HepG2 (cell line): ENCODE measurements around the gene TKFC. TPM values are rescaled to one million over a fixed set of nuclear protein-coding genes. Genes with fewer than 3 reads are reported as not detected.

Experiments used
- AKNA ChIP-seq: sonication (generic); formaldehyde crosslinking; IDR thresholded peaks from 2 replicates; pipeline ENCODE4 v1.4.0; 2020; ENCODE audit warnings: missing genetic modification reagents, borderline replicate concordance
- ARNTL ChIP-seq: sonication (generic); formaldehyde crosslinking; IDR thresholded peaks from 2 replicates; pipeline ENCODE4 v1.4.0; 2020; ENCODE audit warnings: mild to moderate bottlenecking, missing genetic modification reagents
- CBX2 ChIP-seq, 2 experiments: fragments of 200-600 bp in 1 of 2; sonication (generic); formaldehyde crosslinking in 1 of 2; IDR thresholded peaks; 2 replicates each; pipeline versions ENCODE4 v1.7.0 to v1.8.1; 2018 to 2022; ENCODE audit warnings: low read depth in 2 of 2, low read length in 1 of 2, mild to moderate bottlenecking in 1 of 2, missing genetic modification reagents in 1 of 2
- CREM ChIP-seq, 2 experiments: sonication (generic) in 1 of 2; formaldehyde crosslinking in 1 of 2; IDR thresholded peaks; 2 replicates each; pipeline versions ENCODE4 v1.4.0 to v1.6.1; 2016 to 2020; ENCODE audit warnings: antibody characterized with exemption in 1 of 2, mild to moderate bottlenecking in 1 of 2, missing genetic modification reagents in 1 of 2
- GABPA ChIP-seq, 2 experiments: IDR thresholded peaks; 2 replicates each; pipeline ENCODE4 v1.6.1; 2011 to 2016; ENCODE audit warnings: low read depth in 2 of 2, low read length in 1 of 2, missing biosample characterization in 1 of 2, missing genetic modification characterization in 1 of 2
- MTF1 ChIP-seq: sonication (generic); formaldehyde crosslinking; IDR thresholded peaks from 2 replicates; pipeline ENCODE4 v1.5.0; 2020; ENCODE audit warnings: missing genetic modification reagents
- NKX3-1 ChIP-seq: sonication (generic); formaldehyde crosslinking; IDR thresholded peaks from 2 replicates; pipeline ENCODE4 v1.5.0; 2020; ENCODE audit warnings: missing genetic modification reagents
- PAXIP1 ChIP-seq: sonication (generic); formaldehyde crosslinking; conservative IDR thresholded peaks from 2 replicates; pipeline ENCODE4 v1.4.0; 2020; ENCODE audit warnings: mild to moderate bottlenecking, missing genetic modification reagents, moderate library complexity
- POLR2AphosphoS2 ChIP-seq: IDR thresholded peaks from 2 replicates; pipeline ENCODE4 v1.6.1; 2011; ENCODE audit warnings: low read depth, low read length, improper control_type of control experiment
- SRF ChIP-seq: IDR thresholded peaks from 2 replicates; pipeline ENCODE4 v1.6.1; 2011; ENCODE audit warnings: mild to moderate bottlenecking, low read depth, low read length, moderate library complexity
- ZNF788 ChIP-seq: sonication (generic); formaldehyde crosslinking; IDR thresholded peaks from 2 replicates; pipeline ENCODE4 v1.5.0; 2020; ENCODE audit warnings: mild to moderate bottlenecking, missing genetic modification reagents, borderline replicate concordance
- polyA plus RNA-seq, 8 experiments: library from polyadenylated mRNA; depleted of rRNA in 3 of 8; stranded (reverse) in 7 of 8; unstranded in 1 of 8; fragments of >200 nt; fragmentation: Illumina TruSeq in 4 of 8; extraction: Trizol in 4 of 8; gene quantifications; 2 replicates each; pipeline versions ENCODE4 v1.2.1 to v1.2.3, GENCODE V29; 2011 to 2016; ENCODE audit warnings: low read depth in 4 of 8, missing spikeins in 1 of 8, mixed read lengths in 1 of 8; ENCODE audit not compliant: insufficient read depth in 1 of 8
- total RNA-seq, 5 experiments: library from RNA; depleted of rRNA; stranded (reverse); fragments of >200 nt; fragmentation: Illumina TruSeq; extraction: Trizol; gene quantifications; 2 replicates each; pipeline ENCODE4 v1.2.3, GENCODE V29; 2016; ENCODE audit warnings: low read depth in 1 of 5
- TF ChIP-seq, protein P1 (sequence below), 2 experiments: fragments of 450-650 bp in 1 of 2; sonication (generic) in 1 of 2; formaldehyde crosslinking; IDR thresholded peaks; 2 replicates each; pipeline versions ENCODE4 v1.5.0 to v1.8.0; 2020 to 2022; ENCODE audit warnings: mild to moderate bottlenecking in 1 of 2, missing genetic modification reagents in 1 of 2
- TF ChIP-seq, protein P2 (sequence below): sonication (generic); formaldehyde crosslinking; IDR thresholded peaks from 2 replicates; pipeline ENCODE4 v1.8.0; 2022; ENCODE audit warnings: mild to moderate bottlenecking, missing genetic modification reagents
- TF ChIP-seq, protein P3 (sequence below), 2 experiments: sonication (generic) in 1 of 2; formaldehyde crosslinking in 1 of 2; IDR thresholded peaks; 2 replicates each; pipeline versions ENCODE4 v1.4.0 to v1.6.1; 2018 to 2020; ENCODE audit warnings: missing genetic modification reagents in 2 of 2, borderline replicate concordance in 1 of 2, low read depth in 1 of 2, mild to moderate bottlenecking in 1 of 2, missing biosample characterization in 1 of 2

Gene TKFC
- total and polyA plus RNA-seq, 2 of the 13 experiments (the other 11 are each of a cell fraction or from before 2014, with no cell fraction given), result 147 to 197 TPM

GRCh38 chr11:61298663-61299244 lies 34.3 kb upstream of the TKFC start (continued):
- TF ChIP-seq, protein P1, sequence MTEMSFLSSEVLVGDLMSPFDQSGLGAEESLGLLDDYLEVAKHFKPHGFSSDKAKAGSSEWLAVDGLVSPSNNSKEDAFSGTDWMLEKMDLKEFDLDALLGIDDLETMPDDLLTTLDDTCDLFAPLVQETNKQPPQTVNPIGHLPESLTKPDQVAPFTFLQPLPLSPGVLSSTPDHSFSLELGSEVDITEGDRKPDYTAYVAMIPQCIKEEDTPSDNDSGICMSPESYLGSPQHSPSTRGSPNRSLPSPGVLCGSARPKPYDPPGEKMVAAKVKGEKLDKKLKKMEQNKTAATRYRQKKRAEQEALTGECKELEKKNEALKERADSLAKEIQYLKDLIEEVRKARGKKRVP (CRISPR knock-in tag; IDR thresholded peaks at IDR 0.05), result no peak
- TF ChIP-seq SRF, result no peak
- no peak for TF ChIP-seq MTF1
- TF ChIP-seq CREM (IDR thresholded peaks at IDR 0.05), result peak; percentile 33; the same call in 1 of the 2 replicates
- no peak for TF ChIP-seq CREM (CRISPR knock-in tag; IDR thresholded peaks at IDR 0.05)
- TF ChIP-seq POLR2AphosphoS2, result no peak
- TF ChIP-seq, protein P2, sequence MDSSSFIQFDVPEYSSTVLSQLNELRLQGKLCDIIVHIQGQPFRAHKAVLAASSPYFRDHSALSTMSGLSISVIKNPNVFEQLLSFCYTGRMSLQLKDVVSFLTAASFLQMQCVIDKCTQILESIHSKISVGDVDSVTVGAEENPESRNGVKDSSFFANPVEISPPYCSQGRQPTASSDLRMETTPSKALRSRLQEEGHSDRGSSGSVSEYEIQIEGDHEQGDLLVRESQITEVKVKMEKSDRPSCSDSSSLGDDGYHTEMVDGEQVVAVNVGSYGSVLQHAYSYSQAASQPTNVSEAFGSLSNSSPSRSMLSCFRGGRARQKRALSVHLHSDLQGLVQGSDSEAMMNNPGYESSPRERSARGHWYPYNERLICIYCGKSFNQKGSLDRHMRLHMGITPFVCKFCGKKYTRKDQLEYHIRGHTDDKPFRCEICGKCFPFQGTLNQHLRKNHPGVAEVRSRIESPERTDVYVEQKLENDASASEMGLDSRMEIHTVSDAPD (CRISPR knock-in tag), result peak; percentile 74; the same call in 1 of the 2 replicates
- TF ChIP-seq PAXIP1 (CRISPR knock-in tag), result peak; percentile 93
- no peak for TF ChIP-seq AKNA (CRISPR knock-in tag)
- TF ChIP-seq, protein P3, sequence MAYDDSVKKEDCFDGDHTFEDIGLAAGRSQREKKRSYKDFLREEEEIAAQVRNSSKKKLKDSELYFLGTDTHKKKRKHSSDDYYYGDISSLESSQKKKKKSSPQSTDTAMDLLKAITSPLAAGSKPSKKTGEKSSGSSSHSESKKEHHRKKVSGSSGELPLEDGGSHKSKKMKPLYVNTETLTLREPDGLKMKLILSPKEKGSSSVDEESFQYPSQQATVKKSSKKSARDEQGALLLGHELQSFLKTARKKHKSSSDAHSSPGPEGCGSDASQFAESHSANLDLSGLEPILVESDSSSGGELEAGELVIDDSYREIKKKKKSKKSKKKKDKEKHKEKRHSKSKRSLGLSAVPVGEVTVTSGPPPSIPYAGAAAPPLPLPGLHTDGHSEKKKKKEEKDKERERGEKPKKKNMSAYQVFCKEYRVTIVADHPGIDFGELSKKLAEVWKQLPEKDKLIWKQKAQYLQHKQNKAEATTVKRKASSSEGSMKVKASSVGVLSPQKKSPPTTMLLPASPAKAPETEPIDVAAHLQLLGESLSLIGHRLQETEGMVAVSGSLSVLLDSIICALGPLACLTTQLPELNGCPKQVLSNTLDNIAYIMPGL (CRISPR knock-in tag; IDR thresholded peaks at IDR 0.05; ENCODE audit: borderline replicate concordance in 1 of 2, low read depth in 1 of 2), result peak in 1 of 2 experiments; percentile 36; a peak in 1 of 4 replicates
- no peak for TF ChIP-seq ARNTL (CRISPR knock-in tag)
- no peak for TF ChIP-seq NKX3-1
- TF ChIP-seq CBX2 (IDR thresholded peaks at IDR 0.05; ENCODE audit: low read depth, low read length), result no peak
- TF ChIP-seq CBX2 (CRISPR knock-in tag; IDR thresholded peaks at IDR 0.05; ENCODE audit: low read depth), result no peak
- TF ChIP-seq ZNF788 (CRISPR knock-in tag), result peak; percentile 68; the same call in 1 of the 2 replicates
- no peak for TF ChIP-seq GABPA (IDR thresholded peaks at IDR 0.05; ENCODE audit: low read depth, low read length)
- peak; percentile 28; the same call in 1 of the 2 replicates for TF ChIP-seq GABPA (CRISPR knock-in tag; IDR thresholded peaks at IDR 0.05; ENCODE audit: low read depth)
